Heart left ventricle (tissue), 16 donors: ENCODE measurements around the gene ABO. TPM values are rescaled to one million over a fixed set of nuclear protein-coding genes. Genes with fewer than 3 reads are reported as not detected.
"Not testable (repeated sequence)": the region's sequence is repeated elsewhere in the genome, so short reads cannot be mapped to it uniquely, and the experiment has no call there.

Experiments
- ATAC-seq, 4 donors: fragments of 200-7000 bp; cut with Tn5 transposase; one replicate each; pipeline ENCODE4 v1.9.1; 2020 to 2022; ENCODE audit warnings: moderate library complexity in 4 of 4, mild to moderate bottlenecking in 3 of 4, moderate number of reproducible peaks in 1 of 4
- DNase-seq, 5 donors: peaks; one replicate each; pipeline ENCODE4 v3.0.0-alpha.2; 2020
- H3K27ac ChIP-seq, 12 donors: fragments of 200-600 bp; sonication (generic) in 4 of 12; one replicate each; pipeline versions ENCODE4 v1.5.0 to v1.8.0; 2016 to 2022; ENCODE audit warnings: mild to moderate bottlenecking in 2 of 12
- H3K27me3 ChIP-seq, 9 donors: fragments of 200-600 bp; sonication (generic) in 2 of 9; one replicate each; pipeline versions ENCODE4 v1.5.1 to v1.8.0; 2016 to 2022; ENCODE audit warnings: mild to moderate bottlenecking in 3 of 9
- H3K36me3 ChIP-seq, 9 donors: fragments of 200-600 bp; sonication (generic) in 2 of 9; one replicate each; pipeline versions ENCODE4 v1.5.0 to v1.8.0; 2018 to 2022; ENCODE audit warnings: mild to moderate bottlenecking in 2 of 9
- H3K4me1 ChIP-seq, 12 donors: fragments of 200-600 bp; sonication (generic) in 4 of 12; one replicate each; pipeline versions ENCODE4 v1.5.0 to v1.8.0; 2016 to 2022; ENCODE audit warnings: mild to moderate bottlenecking in 3 of 12
- H3K4me3 ChIP-seq, 12 donors: fragments of 200-600 bp; sonication (generic) in 4 of 12; one replicate each; pipeline versions ENCODE4 v1.5.0 to v1.8.0; 2017 to 2022; ENCODE audit warnings: mild to moderate bottlenecking in 9 of 12, moderate library complexity in 4 of 12
- H3K9me3 ChIP-seq, 12 donors: fragments of 200-600 bp; sonication (generic) in 4 of 12; one replicate each; pipeline versions ENCODE4 v1.5.0 to v1.8.0; 2016 to 2022; ENCODE audit warnings: mild to moderate bottlenecking in 1 of 12
- CTCF ChIP-seq, 12 donors: fragments of 200-600 bp; sonication (generic) in 4 of 12; IDR thresholded peaks; one replicate each; pipeline versions ENCODE4 v1.5.0 to v1.8.0; 2018 to 2022; ENCODE audit warnings: antibody characterized with exemption in 12 of 12, mild to moderate bottlenecking in 5 of 12
- POLR2A ChIP-seq, 2 donors: fragments of 450-650 bp; IDR thresholded peaks; one replicate each; pipeline ENCODE4 v1.6.1; 2017; ENCODE audit warnings: antibody characterized with exemption in 2 of 2, mild to moderate bottlenecking in 2 of 2, moderate library complexity in 2 of 2
- WGBS, 4 donors: extraction: QIAGEN DNeasy Blood & Tissue Kit in 2 of 4; methylation state at CpG; one replicate each; pipeline versions ENCODE4 v1.1.5 to v1.1.7; 2013 to 2018; 5-methylcytosine and 5-hydroxymethylcytosine counted together
- intact Hi-C, 10 donors: fragments of 100-400 bp; cut with DNase I; formaldehyde crosslinking; loops; one replicate each; pipeline versions ENCODE4 v1.11.1 to v1.14.2; 2022
- polyA plus RNA-seq, 2 donors: library from polyadenylated mRNA; stranded (reverse); fragments of 200-250 nt; gene quantifications; one replicate each; pipeline ENCODE4 v1.2.3, GENCODE V29; 2013
- total RNA-seq, 9 donors: library from RNA; depleted of rRNA in 2 of 9; stranded (reverse); fragments of >200 nt in 2 of 9; fragmentation: NEBNext Ultra II Directional in 3 of 9; extraction: Animal tissue kit (Norgen Biotek cat#: 25700) in 3 of 9; gene quantifications; one replicate each; pipeline versions ENCODE4 v1.1.0 to v1.2.4, GENCODE V29; 2016 to 2023
- donor health status: ischemic (EF 13 %, LVEDD 7.1; RV severe dilation, severe dysfunction).
- donor health status: healthy with polysubstance abuse.
- donor health status: DM: no; HTN: yes; CAD: no.
- donor health status: DM: no; HTN: no; CAD: no.
- donor health status: ischemic (EF 25% LVEDD 6.9; RV normal size, moderate dysfunction).
- donor health status: ischemic (EF 25% LVEDD 5.7; RV mildly dilated, moderate dysfunction).
- donor health status: healthy.
- donor health status: DM: yes; HTN: yes; CAD: no.
- donor health status: ischemic (EF 35%, LVEDD 5.7; RV mildly dilated, moderate dysfunction).
- donor health status: nonischemic (EF 11% LVEDD 7.7; RV severe dilation, severe dysfunction).
- donor health status: DM: yes; HTN: yes; CAD: no.
- donor health status: PGD.
- donor health status: ischemic (EF 29% LVEDD 5.4; RV normal size, mild dysfunction).
- donor health status: nonischemic (EF 23%, LVEDD 6.1; RV moderate dilation, normal function).

ABO gene
- total and polyA plus RNA-seq, 11 donors: 0.43 to 3.5 (median 1.9) TPM

- 82 to 92% (median 90%) methylated on average over 5 of the region's 5 CpGs for WGBS, 4 donors
- TF ChIP-seq CTCF (IDR thresholded peaks at IDR 0.05) (no peak), POLR2A (IDR thresholded peaks at IDR 0.05) (no peak)
- intact Hi-C loops: no loop called here
- Histone ChIP-seq H3K27ac (no peak overlapping the region), H3K9me3 (peaks cover 0 to 9% (median 0%) of the 10 kb centered on the region in 12 donors), H3K4me1 (peaks cover 0 to 48% (median 25%) of the 10 kb centered on the region in 12 donors), H3K4me3 (no peak overlapping the region), H3K36me3 (no peaks in the 10 kb centered on the region), H3K27me3 (no peaks in the 10 kb centered on the region)
- no peak for DNase-seq
- ATAC-seq: no peak
Observed at GRCh38 chr9:133254471-133254870, 20.5 kb downstream of the ABO start.

- Histone ChIP-seq H3K36me3 (no peaks in the 10 kb centered on the region), H3K4me3 (no peak overlapping the region), H3K9me3 (peaks cover 0 to 9% (median 0%) of the 10 kb centered on the region in 12 donors), H3K27ac (peak overlapping the region in 1 of 12 donors; percentile 77), H3K4me1 (peaks cover 0 to 43% (median 24%) of the 10 kb centered on the region in 12 donors), H3K27me3 (peaks cover 0 to 3% (median 0%) of the 10 kb centered on the region in 9 donors)
- WGBS, 4 donors: 44 to 61% (median 49%) methylated on average over 1 of the region's 1 CpG
- ATAC-seq (no peak), DNase-seq (no peak)
- intact Hi-C loops: no loop called here
- TF ChIP-seq POLR2A (IDR thresholded peaks at IDR 0.05): no peak
- TF ChIP-seq CTCF (IDR thresholded peaks at IDR 0.05): no peak
Observed at GRCh38 chr9:133253268-133253667, 21.7 kb downstream of the ABO start.

- intact Hi-C loops: no loop called here
- H3K4me1 ChIP-seq: peaks cover 0 to 35% (median 18%) of the 10 kb centered on the region in 12 donors
- H3K27ac ChIP-seq: peak overlapping the region in 8 of 12 donors; percentile 17 to 77 (median 52)
- DNase-seq (peak in 1 of 5 donors; percentile 61), ATAC-seq (peak; percentile 30 to 75 (median 66))
- WGBS, 4 donors: 75 to 76% (median 75%) methylated on average over 9 to 16 of the region's 16 CpGs
- no peak for TF ChIP-seq CTCF (IDR thresholded peaks at IDR 0.05)
- TF ChIP-seq POLR2A (IDR thresholded peaks at IDR 0.05): no peak
- peaks cover 0 to 3% (median 0%) of the 10 kb centered on the region in 9 donors for H3K27me3 ChIP-seq
- peak overlapping the region in 8 of 12 donors; percentile 2 to 44 (median 24) for H3K4me3 ChIP-seq
- H3K36me3 ChIP-seq: no peaks in the 10 kb centered on the region
- peaks cover 0 to 9% (median 0%) of the 10 kb centered on the region in 12 donors for H3K9me3 ChIP-seq
Observed at GRCh38 chr9:133252301-133253020, 22.5 kb downstream of the ABO start.

- H3K4me1 ChIP-seq: peaks cover 0 to 28% (median 12%) of the 10 kb centered on the region in 12 donors
- peaks cover 0 to 3% (median 0%) of the 10 kb centered on the region in 9 donors for H3K27me3 ChIP-seq
- 77 to 84% (median 80%) methylated on average over 11 of the region's 11 CpGs for WGBS, 4 donors
- intact Hi-C loops: no loop called here
- peak overlapping the region in 7 of 12 donors; percentile 1 to 77 (median 62) for H3K27ac ChIP-seq
- no peak for DNase-seq
- peak overlapping the region in 8 of 12 donors; percentile 2 to 44 (median 24) for H3K4me3 ChIP-seq
- H3K9me3 ChIP-seq: peaks cover 0 to 9% (median 0%) of the 10 kb centered on the region in 12 donors
- TF ChIP-seq CTCF (IDR thresholded peaks at IDR 0.05) (no peak), POLR2A (IDR thresholded peaks at IDR 0.05) (no peak)
- no peaks in the 10 kb centered on the region for H3K36me3 ChIP-seq
- ATAC-seq: peak in 2 of 4 donors; percentile 27 to 28
Observed at GRCh38 chr9:133251773-133252172, 23.2 kb downstream of the ABO start.

GRCh38 chr9:133251221-133251620 is 23.8 kb downstream of the ABO start:
- H3K9me3 ChIP-seq, intact Hi-C loops, H3K27me3 ChIP-seq, DNase-seq, H3K27ac ChIP-seq, H3K36me3 ChIP-seq, ATAC-seq, H3K4me3 ChIP-seq: not testable (repeated sequence)
- H3K4me1 ChIP-seq: peaks cover 0 to 23% (median 9%) of the 10 kb centered on the region in 12 donors
- 91 to 95% (median 93%) methylated on average over 6 of the region's 6 CpGs for WGBS, 4 donors
